ENCODE measurements around the gene LIMD2.
"Not testable (repeated sequence)": the region's sequence is repeated elsewhere in the genome, so short reads cannot be mapped to it uniquely, and the experiment has no call there.

The LIMD2 gene

GRCh38 chr17:63699638-63700527, at the start of gene LIMD2:
TSS of gene LIMD2 (minus strand) at chr17:63700125. CDS start at chr17:63699298, 827 bp downstream.
- no peak for DNase-seq

- peak; percentile 84 to 97 for DNase-seq
These were observed 41.7 kb upstream of the LIMD2 start, which contains the start of gene STRADA for GRCh38 chr17:63741408-63742173. TSS of gene STRADA (minus strand) at chr17:63741799. CDS start at chr17:63728369, 13,430 bp downstream.

GRCh38 chr17:63741143-63741407, 41.1 kb upstream of the LIMD2 start:
- peak; percentile 10 to 38 for DNase-seq

GRCh38 chr17:63740464-63741142, 40.7 kb upstream of the LIMD2 start:
- DNase-seq, result no peak

GRCh38 chr17:63735691-63736090, 35.8 kb upstream of the LIMD2 start:
- DNase-seq, result no peak

GRCh38 chr17:63722403-63722802, 22.5 kb upstream of the LIMD2 start:
- no peak for DNase-seq

- DNase-seq, result not testable (repeated sequence)
These were observed 20.3 kb upstream of the LIMD2 start for GRCh38 chr17:63720194-63720593.

- no peak for DNase-seq
These were observed 19.1 kb upstream of the LIMD2 start for GRCh38 chr17:63718988-63719387.

- no peak for DNase-seq
These were observed 16.5 kb upstream of the LIMD2 start for GRCh38 chr17:63716426-63716825.

- no peak for DNase-seq
These were observed 14.8 kb upstream of the LIMD2 start for GRCh38 chr17:63714550-63715277.

GRCh38 chr17:63709110-63709509, 9.2 kb upstream of the LIMD2 start:
- no peak for DNase-seq

GRCh38 chr17:63707151-63707550, 7.2 kb upstream of the LIMD2 start:
- DNase-seq, result no peak

- DNase-seq, result no peak
These were observed 6.6 kb upstream of the LIMD2 start for GRCh38 chr17:63706336-63707082.

GRCh38 chr17:63705657-63706056, 5.7 kb upstream of the LIMD2 start:
- no peak for DNase-seq

GRCh38 chr17:63704836-63705235, 4.9 kb upstream of the LIMD2 start:
- DNase-seq, result no peak

GRCh38 chr17:63704259-63704576, 4.3 kb upstream of the LIMD2 start:
- DNase-seq, result no peak

GRCh38 chr17:63703556-63704258, 3.8 kb upstream of the LIMD2 start:
- no peak for DNase-seq

GRCh38 chr17:63703029-63703428, 3.1 kb upstream of the LIMD2 start:
- no peak for DNase-seq

GRCh38 chr17:63702721-63703015, 2.7 kb upstream of the LIMD2 start:
- DNase-seq, result no peak

GRCh38 chr17:63701868-63702720, 2.2 kb upstream of the LIMD2 start:
- DNase-seq, result no peak

GRCh38 chr17:63701456-63701820, 1.5 kb upstream of the LIMD2 start:
- DNase-seq, result no peak

Measured in SW 1271 (cell line).